GM21381 (cell line): ENCODE measurements around the gene SLC25A43.
"Not testable (repeated sequence)": the region's sequence is repeated elsewhere in the genome, so short reads cannot be mapped to it uniquely, and the experiment has no call there.

ENCODE experiments used
- ATAC-seq: cut with Tn5 transposase; IDR thresholded peaks from one replicate; pipeline ENCODE4 v1.9.1; 2021; ENCODE audit warnings: mild to moderate bottlenecking, moderate library complexity; ENCODE audit not compliant: unreplicated experiment

The SLC25A43 gene

DNA sequence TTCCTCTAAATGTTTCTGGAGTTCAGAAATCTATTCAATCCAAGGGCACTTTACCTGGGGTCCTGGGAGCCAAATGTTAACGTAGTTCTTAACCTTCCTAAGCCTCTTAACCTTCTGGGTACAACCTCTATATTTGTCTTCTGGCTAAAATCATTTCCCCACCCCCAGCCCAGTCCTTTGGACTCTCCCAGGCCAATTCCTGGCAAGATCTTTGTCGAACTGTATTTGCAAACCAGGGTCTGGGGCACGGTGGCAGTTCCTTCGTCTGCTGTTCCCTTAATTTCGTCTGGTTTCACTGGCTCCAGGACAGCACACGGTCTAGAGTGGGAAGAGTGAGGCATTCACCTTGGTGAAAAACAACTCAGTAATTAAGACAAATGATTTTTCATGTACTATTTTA is 68.3 kb downstream of the SLC25A43 start:
- no peak for ATAC-seq

DNA sequence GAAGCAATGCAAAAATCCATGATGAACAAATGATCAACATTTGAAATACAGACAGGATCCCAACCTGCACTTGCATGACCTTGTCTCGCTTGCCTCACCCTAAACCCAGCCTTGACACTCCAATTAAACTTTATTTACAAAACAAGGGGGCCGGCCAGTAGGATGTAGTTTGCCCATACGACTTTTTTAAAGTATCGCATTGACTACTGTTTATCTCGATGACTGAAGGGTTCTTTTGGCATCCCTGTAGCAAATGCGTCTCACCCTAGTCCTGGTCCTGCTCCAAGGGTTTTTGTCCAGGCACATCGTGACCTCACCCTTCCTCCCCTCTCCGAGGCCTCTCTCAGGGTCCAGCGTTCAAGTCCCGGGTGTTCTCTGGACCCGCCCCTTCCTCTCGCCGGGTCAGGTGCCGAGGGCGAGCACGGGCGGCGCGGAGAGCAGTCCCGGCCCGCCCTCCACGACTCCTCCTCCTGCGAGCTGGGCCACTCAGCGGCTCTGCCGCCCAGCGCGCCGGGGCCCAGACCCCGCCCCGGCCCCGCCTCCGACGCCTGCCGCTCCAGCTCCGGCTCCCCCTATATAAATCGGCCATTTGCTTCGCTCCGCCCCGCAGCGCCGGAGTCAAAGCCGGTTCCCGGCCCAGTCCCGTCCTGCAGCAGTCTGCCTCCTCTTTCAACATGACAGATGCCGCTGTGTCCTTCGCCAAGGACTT is 68.9 kb downstream of the SLC25A43 start, which contains the start of gene SLC25A5:
TSS of gene SLC25A5 (plus strand) at position 603 of the 709 bp plus-strand sequence. CDS start at position 675, 72 bp downstream.
- ATAC-seq = peak; percentile 88

DNA sequence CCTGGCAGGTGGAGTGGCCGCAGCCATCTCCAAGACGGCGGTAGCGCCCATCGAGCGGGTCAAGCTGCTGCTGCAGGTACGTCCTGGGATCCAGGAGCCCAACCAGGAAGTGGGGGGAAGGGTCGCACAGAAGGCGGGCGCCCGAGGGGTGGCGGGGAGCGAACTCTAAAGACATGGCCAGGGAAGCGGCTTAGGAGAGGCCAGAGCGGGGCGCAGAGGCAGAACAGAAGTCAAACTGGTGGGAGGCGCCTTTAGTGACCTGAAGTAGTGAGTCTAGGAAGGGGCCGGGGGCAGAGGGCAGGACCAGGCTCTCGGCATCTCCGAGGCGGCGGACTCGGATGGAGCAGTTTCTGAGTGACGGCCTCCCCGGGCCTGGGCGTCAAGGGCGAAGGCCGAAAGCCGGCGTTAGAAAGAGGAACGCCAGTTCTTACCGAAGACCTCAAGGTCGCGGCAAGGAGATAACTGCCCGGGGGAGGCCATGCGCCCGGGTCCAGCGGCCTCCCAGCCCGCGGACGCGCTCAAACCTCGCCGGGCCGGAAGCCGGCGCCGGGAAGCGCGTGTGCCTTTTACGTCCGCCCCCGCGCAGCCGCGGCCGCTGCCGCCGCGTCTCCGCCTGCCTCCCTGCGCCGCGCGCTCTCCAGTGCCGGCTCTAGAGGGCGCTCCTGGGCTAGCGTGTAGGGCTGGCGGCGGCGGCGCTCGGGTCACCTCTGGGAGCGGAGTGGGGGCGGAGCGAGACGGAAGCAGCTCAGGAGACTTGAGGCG is 69.6 kb downstream of the SLC25A43 start:
- peak; percentile 69 for ATAC-seq

DNA sequence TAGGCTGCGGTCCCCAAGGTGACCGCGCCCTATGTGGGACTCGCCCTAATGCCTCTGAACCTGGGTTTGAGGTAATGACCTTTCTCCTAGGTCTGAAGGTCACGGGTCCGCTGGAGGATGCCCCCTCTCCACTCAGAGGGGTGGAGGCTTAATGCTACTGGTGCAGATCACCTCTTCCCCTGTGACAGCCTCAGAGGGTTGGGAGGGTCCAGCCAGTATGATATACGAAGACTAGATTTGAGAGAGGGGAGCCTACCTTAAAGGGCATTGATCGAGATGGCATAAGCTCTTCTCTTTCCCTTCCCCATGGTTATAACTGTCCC is 70.1 kb downstream of the SLC25A43 start:
- ATAC-seq = no peak

DNA sequence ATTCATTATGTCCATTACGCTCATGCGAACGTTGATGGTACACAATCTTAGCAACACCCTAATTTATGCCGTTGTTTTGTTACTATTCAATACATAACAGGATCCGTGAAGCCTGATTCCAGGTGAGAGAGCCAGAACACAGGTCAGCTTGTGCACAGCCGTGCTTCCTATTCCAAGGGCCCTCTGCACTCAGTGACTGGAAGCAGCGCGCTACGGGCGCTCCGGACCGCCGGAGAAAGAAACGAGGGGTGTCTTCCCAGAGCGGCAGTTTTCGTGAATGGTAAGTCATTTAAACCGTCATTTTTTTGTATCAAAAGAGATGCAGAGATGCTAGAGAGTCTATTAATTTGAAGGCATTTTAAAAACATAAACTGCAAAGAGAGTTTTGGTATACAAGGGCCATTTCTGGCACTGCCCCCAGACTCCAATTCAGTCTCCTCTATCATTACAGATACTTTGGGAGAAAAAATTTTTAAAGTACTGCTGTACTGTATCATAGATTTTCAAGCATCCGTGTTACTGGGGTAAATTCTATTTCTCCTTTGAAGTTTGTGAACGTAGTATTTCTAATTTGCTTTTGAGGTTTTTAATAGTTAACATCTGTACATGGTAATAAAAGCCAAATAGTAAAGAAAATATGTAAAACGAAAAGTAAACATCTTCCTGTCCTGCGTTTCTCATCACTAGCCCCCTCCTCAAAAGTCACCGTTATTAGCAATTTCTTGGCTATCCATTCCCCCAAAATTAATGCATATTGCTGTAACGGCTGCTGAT is 75.7 kb downstream of the SLC25A43 start:
- ATAC-seq = no peak

DNA sequence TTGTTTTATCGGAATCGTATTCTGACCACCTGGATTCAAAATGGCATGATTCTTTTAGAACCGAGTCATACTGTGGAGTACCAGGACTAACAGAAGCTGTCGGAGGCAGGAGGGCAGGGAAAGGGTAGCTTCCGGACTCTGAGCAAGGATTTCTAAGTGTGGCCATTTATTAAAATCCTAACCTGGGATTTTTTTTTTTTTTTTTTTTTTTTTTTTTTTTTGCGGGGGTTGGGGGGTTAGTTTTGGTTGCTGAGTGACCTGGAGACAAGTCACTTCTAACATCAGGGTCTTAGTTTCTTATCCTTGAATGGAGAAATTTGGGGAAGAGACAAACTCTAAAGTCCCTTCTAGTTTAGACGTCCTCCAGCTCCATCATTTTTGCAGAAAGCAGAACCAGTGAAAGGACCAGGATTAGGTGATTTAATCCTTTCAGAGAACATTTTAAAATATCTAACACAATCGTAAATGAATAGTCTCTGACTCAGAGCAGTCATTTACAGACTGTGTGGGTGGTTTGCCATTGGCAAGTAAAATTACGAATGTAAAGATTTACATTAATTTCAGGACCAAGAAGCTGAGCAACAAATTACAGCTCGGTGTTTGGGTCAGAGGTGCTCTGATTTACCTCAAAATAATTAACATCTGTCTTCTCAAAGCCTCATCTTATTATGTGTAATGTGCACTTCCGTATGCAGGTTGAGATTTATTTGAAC is 76.4 kb downstream of the SLC25A43 start:
- ATAC-seq = no peak

DNA sequence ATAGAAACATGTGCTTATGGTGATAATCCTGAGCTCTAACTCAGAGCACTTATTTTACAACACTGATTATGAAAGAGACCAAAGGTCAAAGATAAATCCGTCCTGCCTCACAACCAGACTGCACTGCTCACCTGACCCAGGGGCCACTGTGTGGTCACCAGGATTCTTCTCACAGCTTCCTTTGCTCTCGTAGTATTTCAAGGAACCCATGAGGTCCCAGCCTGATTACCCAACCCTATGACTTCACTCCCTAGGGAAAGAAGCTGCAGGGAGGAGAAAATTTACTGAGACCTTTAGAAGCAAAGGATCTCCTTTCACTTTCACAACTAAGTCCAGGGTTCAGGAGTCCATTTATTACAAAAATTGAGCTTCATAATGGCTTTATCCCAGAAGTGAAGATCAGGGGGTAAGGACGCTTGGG is 78.7 kb downstream of the SLC25A43 start:
- ATAC-seq = no peak

DNA sequence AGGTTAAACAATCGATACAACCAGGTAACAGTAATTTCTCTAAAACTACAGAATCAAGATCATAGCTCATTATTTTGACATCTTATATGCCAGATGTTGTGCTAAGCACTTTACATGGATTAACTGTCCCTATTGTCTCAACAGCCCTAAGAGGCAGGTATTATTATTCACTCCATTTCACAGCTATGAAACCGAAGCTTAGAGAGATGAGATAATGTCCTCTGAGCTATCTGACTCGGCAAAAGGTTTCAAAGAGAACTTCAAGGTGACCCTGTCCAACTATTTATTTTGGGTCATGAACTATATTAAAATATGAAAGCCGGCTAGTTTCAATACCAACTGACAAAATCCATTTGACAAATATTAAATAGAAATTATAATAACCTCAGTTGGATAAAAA is 79.4 kb downstream of the SLC25A43 start:
- no peak for ATAC-seq

DNA sequence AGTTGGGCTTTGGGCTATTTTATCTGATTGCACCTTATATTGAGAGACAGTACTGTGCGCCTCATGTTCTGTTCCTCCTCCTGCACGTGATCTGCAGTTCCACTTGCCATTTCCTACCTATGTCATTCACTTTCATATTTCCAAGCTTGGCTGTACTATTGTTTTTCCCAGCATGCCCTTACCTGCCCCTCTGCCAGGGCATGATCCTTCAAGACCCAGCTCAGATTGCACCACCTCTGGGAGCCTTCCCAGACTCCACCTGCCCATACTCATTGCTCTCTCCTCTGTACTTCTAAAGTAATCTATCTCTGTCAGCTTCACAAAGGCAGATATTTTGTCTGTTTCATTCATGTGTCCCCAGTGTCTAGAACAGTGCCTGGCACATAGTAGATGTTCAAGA is 80.7 kb downstream of the SLC25A43 start:
- ATAC-seq = no peak

DNA sequence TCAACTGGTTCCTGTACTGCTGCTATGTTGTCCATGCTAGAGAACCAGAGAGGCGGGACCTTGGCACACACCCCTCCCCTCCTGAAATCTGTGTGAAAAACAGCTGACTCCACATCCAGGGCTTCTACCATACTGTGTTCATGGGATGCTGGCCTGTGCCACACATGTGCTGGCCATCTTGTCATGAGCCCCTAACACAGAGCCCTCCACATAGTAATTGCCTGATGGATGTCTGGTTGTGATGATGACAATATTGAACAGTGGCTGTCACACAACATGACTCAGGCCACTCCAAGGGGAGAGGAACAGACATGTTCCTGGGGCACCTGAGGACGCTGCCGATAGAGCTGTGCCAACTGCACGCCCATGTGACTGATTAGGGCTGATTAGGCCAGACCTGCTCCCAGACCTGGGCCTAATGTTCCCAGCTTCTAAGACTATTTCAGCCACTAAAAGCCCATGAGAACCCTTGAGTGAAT is 82.2 kb downstream of the SLC25A43 start:
- ATAC-seq = no peak

DNA sequence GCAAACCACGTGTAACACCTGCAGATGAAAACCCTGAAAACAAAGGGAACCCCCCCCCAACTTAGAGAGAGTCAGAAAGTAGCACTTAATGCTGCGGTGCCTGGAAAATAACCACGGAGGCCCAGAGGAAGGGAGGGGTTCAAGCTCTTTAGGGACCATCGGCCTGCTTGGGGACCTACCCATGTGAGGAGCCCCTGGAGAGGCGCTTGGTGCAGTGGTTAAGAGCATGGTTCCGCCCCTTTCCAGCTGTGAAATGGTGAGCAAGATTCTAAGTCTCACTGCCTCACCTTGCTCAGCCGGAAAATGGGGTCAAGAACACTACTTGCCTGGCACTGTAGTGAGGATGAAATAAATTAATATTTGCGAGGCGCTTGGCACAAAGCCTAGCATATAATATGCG is 82.9 kb downstream of the SLC25A43 start:
- peak; percentile 14 for ATAC-seq

DNA sequence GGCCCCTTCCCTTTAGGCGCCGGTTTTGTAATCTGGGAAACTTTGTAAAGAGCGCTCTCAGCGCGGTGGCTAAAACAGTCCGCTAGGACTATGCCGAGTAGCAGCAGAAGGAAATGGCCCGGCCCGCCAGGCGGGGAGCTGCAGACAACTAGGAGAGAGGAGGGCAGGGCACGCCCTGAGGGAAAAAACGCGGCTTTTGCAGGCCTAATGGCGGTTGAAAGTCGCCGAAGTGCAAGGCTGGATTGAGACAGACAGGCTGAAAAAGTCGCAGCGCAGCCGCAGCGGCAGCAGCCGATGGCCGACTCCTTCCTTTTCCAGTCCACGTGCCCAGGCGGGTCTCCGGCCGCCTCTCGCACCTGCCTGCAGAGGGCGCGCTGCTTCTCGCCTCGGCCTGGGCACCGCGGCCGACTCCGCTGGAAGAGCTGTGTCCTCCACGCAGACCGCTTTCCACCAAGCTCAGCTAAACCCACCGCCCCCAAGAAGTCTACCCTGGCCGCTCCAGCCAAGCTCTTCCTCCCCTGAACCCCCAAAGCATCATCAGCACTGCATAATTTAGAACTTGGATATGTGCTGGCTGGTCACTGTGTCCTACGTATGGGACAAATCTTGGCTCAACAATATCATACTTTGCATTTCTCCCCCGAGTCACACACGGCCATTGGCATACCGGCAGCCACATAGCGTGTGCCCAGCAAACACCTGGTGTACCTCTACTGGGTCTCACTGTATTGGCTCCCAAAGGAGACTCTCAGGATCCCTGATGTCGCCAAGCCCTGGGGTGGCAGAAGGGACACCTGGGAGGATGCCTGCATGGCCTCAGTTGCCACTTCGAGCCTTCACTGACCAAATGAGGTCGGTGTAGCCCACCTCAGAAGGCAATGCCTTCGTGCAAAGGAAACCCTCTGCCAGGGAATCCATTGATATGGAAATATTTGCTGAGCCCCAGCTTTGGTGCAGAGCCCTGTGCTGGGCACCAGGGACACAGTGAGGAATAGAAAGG is 83.6 kb downstream of the SLC25A43 start:
- ATAC-seq = peak; percentile 88

DNA sequence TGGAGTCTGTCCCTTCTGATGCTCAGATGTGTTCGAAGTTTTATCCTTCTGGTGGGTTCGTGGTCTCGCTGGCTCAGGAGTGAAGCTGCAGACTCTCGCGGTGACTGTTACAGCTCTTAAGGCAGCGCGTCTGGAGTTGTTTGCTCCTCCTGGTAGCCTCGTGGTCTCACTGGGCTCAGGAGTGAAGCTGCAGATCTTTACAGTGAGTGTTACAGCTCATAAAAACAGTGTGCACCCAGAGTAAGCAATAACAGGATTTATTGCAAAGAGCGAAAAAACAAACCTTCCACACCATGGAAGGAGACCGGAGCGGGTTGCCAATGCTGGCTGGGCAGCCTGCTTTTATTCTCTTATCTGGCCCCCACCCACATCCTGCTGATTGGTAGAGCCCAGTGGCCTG is 87.6 kb downstream of the SLC25A43 start:
- ATAC-seq = no peak

DNA sequence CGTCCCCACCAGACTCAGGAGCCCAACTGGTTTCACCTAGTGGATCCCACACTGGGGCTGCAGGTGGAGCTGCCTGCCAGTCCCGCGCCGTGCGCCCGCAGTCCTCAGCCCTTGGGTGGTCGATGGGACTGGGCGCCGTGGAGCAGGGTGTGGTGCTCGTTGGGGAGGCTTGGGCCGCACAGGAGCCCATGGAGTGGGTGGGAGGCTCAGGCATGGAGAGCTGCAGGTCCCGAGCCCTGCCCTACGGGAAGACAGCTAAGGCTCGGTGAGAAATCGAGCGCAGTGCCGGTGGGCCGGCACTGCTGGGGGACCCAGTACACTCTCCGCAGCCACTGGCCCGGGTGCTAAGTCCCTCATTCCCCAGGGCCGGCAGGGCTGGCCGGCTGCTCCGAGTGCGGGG is 88.6 kb downstream of the SLC25A43 start:
- not testable (repeated sequence) for ATAC-seq

DNA sequence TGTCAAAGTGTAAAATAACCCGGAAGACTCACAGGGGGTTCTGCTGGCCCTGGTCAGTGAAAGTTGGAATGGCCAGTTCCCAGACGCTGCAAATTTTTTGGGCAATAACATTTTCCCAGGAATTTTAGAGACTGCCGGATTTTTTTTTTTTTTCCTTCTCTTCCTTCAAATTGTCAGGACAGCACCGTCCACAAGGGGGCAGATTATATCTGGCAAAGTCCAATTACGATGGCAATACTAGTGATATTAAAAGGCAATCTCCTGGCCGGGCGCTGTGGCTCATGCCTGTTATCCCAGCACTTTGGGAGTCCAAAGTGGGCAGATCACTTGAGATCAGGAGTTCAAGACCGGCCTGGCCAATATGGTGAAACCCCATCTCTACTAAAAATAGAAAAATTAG is 89.6 kb downstream of the SLC25A43 start:
- no peak for ATAC-seq

DNA sequence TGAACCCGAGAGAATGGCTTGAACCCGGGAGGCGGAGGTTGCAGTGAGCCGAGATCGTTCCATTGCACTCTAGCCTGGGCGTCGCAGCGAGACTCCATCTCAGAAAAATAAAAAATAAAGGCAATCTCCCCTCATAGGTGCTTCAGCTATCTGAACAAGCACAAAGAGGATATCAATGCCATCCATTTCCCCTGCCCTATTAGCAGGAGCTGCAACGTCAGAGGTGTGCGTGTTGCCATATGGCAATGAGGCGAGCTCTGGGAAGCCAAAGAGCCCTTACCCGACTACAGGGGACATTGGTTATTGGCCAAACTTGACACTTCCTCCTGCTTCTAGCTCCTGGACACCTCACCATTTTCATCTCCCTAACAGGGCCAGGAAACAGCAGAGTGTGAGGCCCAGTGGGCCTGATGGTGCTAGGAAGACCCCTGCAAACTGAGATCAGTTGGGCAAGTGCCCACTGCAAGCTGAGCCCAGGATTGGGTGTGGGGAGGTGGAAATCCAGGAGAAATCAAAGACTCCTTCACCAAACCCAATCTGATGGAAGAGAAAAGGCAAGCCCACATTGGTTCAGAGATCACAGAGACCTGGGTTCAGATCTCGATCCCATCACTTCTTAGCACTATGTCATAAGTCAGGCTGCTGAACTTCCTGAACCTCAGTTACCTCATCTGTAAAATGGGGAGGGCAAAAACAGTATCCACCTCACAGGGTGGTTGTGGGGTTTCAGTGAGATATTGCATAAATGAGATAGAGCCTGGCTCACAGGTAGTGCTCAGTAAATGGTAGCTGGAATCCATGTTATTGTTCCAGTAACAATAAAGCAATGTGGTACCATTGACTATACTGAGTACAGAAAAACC is 90.3 kb downstream of the SLC25A43 start:
- ATAC-seq = no peak

DNA sequence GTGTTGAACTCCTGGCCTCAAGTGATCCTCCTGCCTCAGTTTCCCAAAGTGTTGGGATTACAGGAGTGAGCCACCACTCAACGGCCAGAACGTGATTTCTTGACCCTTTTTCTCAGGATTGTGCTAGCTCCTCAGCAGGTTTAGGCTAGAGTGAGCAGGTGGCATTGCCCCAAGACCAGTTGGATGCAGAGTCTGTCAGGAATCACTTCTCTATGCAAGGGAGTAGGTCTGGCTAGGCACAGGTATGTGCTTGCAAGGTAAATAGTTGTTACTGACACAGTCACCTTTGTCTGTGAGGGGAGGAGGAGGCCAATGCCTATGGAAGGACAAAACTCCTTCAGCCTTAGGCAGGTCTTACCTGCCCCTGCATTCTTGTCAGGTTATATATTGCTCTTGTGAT is 93.3 kb downstream of the SLC25A43 start:
- no peak for ATAC-seq

DNA sequence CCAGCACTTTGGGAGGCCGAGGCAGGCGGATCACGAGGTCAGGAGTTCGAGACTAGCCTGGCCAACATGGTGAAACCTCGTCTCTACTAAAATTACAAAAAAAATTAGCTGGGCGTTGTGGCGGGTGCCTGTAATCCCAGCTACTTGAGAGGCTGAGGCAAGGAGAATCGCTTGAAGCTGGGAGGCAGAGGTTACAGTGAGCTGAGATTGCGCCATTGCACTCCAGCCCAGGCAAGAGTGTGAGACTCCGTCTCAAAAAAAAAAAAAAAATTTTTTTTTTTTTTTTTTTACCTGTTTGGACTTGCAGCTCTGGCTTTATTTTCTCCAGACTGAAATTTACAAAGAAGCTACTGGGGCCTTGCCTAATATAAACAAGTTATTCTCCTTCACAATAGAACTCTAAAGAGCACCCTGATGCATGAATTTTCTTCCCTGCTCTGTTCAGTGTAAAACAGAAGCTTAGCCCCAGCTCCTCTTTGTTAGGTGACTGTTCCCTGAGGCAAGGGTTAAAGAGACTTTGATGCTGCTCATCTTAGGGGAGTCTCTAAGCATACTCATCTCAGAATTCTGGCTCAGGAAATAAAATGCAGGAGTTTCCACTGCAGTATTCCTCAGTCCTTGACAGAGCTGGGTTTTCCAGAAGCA is 94.8 kb downstream of the SLC25A43 start:
- ATAC-seq = not testable (repeated sequence)
